ENCODE data around the gene PTGIS.

Gene PTGIS

GRCh38 chr20:49501917-49502316 is 66.0 kb downstream of the PTGIS start:
- Histone ChIP-seq H2AFZ (ENCODE audit: low read depth, low read length) (no peak overlapping the region), H3K79me2 (ENCODE audit: insufficient read depth, low read length) (no peaks in the 10 kb centered on the region), H3K27me3 (ENCODE audit: insufficient read depth, low read length, poor library complexity) (peaks cover 19% of the 10 kb centered on the region), H3K4me1 (ENCODE audit: insufficient read depth, low read length) (no peaks in the 10 kb centered on the region), H3K4me2 (ENCODE audit: insufficient read depth, low read length) (no peak overlapping the region), H4K20me1 (ENCODE audit: insufficient read depth, low read length) (peaks cover 3% of the 10 kb centered on the region; the same call in 1 of the 2 replicates), H3K9ac (ENCODE audit: low read depth, low read length) (no peak overlapping the region), H3K4me3 (ENCODE audit: low read depth in 1 of 2, low read length in 2 of 2) (no peak overlapping the region), H3K9me3 (ENCODE audit: insufficient read depth, low read length, severe bottlenecking) (no peaks in the 10 kb centered on the region), H3K36me3 (ENCODE audit: insufficient read depth, low read length) (no peaks in the 10 kb centered on the region), H3K27ac (ENCODE audit: low read length) (no peak overlapping the region)
- ATAC-seq (ENCODE audit: insufficient read depth, low read depth) (no peak), DNase-seq (no peak)
- TF ChIP-seq CTCF (IDR thresholded peaks at IDR 0.05; ENCODE audit: borderline replicate concordance, extremely low read depth, low read length, poor library complexity, severe bottlenecking): no peak
- no peak for TF ChIP-seq EZH2 (IDR thresholded peaks at IDR 0.05; ENCODE audit: borderline replicate concordance, low read depth, low read length, severe bottlenecking)

- peaks cover 22% of the 10 kb centered on the region for H3K27me3 ChIP-seq (ENCODE audit: insufficient read depth, low read length, poor library complexity)
- ATAC-seq (ENCODE audit: insufficient read depth, low read depth) (no peak), DNase-seq (no peak)
- TF ChIP-seq CTCF (IDR thresholded peaks at IDR 0.05; ENCODE audit: borderline replicate concordance, extremely low read depth, low read length, poor library complexity, severe bottlenecking) (no peak), EZH2 (IDR thresholded peaks at IDR 0.05; ENCODE audit: borderline replicate concordance, low read depth, low read length, severe bottlenecking) (no peak)
- no peak overlapping the region for H3K9ac ChIP-seq (ENCODE audit: low read depth, low read length)
- no peaks in the 10 kb centered on the region for H3K36me3 ChIP-seq (ENCODE audit: insufficient read depth, low read length)
- H3K79me2 ChIP-seq (ENCODE audit: insufficient read depth, low read length): no peaks in the 10 kb centered on the region
- H2AFZ ChIP-seq (ENCODE audit: low read depth, low read length): no peak overlapping the region
- no peak overlapping the region for H3K4me2 ChIP-seq (ENCODE audit: insufficient read depth, low read length)
- no peaks in the 10 kb centered on the region for H3K4me1 ChIP-seq (ENCODE audit: insufficient read depth, low read length)
- H3K9me3 ChIP-seq (ENCODE audit: insufficient read depth, low read length, severe bottlenecking): no peaks in the 10 kb centered on the region
- peaks cover 3% of the 10 kb centered on the region; the same call in 1 of the 2 replicates for H4K20me1 ChIP-seq (ENCODE audit: insufficient read depth, low read length)
- no peak overlapping the region for H3K4me3 ChIP-seq (ENCODE audit: low read depth in 1 of 2, low read length in 2 of 2)
- no peak overlapping the region for H3K27ac ChIP-seq (ENCODE audit: low read length)
Observed at GRCh38 chr20:49497398-49497669, 70.6 kb downstream of the PTGIS start.

GRCh38 chr20:49496553-49497397 is 71.2 kb downstream of the PTGIS start:
- no peaks in the 10 kb centered on the region for H3K9me3 ChIP-seq (ENCODE audit: insufficient read depth, low read length, severe bottlenecking)
- H3K9ac ChIP-seq (ENCODE audit: low read depth, low read length): no peak overlapping the region
- DNase-seq: no peak
- H3K4me2 ChIP-seq (ENCODE audit: insufficient read depth, low read length): no peak overlapping the region
- H2AFZ ChIP-seq (ENCODE audit: low read depth, low read length): no peak overlapping the region
- TF ChIP-seq EZH2 (IDR thresholded peaks at IDR 0.05; ENCODE audit: borderline replicate concordance, low read depth, low read length, severe bottlenecking) (no peak), CTCF (IDR thresholded peaks at IDR 0.05; ENCODE audit: borderline replicate concordance, extremely low read depth, low read length, poor library complexity, severe bottlenecking) (no peak)
- no peaks in the 10 kb centered on the region for H3K79me2 ChIP-seq (ENCODE audit: insufficient read depth, low read length)
- H3K4me1 ChIP-seq (ENCODE audit: insufficient read depth, low read length): no peaks in the 10 kb centered on the region
- H3K27ac ChIP-seq (ENCODE audit: low read length): no peak overlapping the region
- H3K27me3 ChIP-seq (ENCODE audit: insufficient read depth, low read length, poor library complexity): peaks cover 22% of the 10 kb centered on the region
- no peak overlapping the region for H3K4me3 ChIP-seq (ENCODE audit: low read depth in 1 of 2, low read length in 2 of 2)
- H4K20me1 ChIP-seq (ENCODE audit: insufficient read depth, low read length): peaks cover 3% of the 10 kb centered on the region; the same call in 1 of the 2 replicates
- H3K36me3 ChIP-seq (ENCODE audit: insufficient read depth, low read length): no peaks in the 10 kb centered on the region
- ATAC-seq (ENCODE audit: insufficient read depth, low read depth): no peak

Data from DND-41 (cell line).